ENCODE data around the gene RMND5A. TPM values are rescaled to one million over a fixed set of nuclear protein-coding genes. Genes with fewer than 3 reads are reported as not detected.

Gene RMND5A
- total RNA-seq, 1 donor from 2014 or later, result 44.3 TPM

DNA sequence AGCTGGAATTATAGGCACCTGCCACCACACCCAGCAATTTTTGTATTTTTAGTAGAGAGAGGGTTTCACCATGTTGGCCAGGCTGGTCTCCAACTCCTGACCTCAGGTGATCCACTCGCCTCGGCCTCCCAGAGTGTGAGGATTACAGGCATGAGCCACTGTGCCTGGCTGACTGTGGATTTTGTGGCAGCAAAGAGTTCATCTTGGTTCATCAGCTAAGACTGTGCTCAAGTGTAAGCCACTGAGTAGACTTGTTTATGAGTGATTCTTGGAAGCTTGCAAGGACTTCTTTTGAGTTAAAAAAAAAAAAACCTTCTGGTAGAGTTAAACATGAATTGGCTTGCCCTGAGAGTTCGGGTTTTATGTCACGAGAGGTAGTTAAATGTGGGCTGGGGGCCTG is 106.9 kb downstream of the RMND5A start:
- H3K27ac Mint-ChIP-seq, result no peak overlapping the region

More for the DNA sequence above, 106.9 kb downstream of the RMND5A start:
- no peak for DNase-seq (ENCODE audit: low spot score in 2 of 2, unreplicated experiment in 2 of 2)
- H3K9me3 Mint-ChIP-seq, result peaks cover 11% of the 10 kb centered on the region
- H3K4me1 Mint-ChIP-seq, result no peaks in the 10 kb centered on the region
- H3K36me3 Mint-ChIP-seq, result peaks cover 2% of the 10 kb centered on the region
- H3K4me3 Mint-ChIP-seq, result no peak overlapping the region
- TF ChIP-seq, protein P1, sequence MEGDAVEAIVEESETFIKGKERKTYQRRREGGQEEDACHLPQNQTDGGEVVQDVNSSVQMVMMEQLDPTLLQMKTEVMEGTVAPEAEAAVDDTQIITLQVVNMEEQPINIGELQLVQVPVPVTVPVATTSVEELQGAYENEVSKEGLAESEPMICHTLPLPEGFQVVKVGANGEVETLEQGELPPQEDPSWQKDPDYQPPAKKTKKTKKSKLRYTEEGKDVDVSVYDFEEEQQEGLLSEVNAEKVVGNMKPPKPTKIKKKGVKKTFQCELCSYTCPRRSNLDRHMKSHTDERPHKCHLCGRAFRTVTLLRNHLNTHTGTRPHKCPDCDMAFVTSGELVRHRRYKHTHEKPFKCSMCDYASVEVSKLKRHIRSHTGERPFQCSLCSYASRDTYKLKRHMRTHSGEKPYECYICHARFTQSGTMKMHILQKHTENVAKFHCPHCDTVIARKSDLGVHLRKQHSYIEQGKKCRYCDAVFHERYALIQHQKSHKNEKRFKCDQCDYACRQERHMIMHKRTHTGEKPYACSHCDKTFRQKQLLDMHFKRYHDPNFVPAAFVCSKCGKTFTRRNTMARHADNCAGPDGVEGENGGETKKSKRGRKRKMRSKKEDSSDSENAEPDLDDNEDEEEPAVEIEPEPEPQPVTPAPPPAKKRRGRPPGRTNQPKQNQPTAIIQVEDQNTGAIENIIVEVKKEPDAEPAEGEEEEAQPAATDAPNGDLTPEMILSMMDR (IDR thresholded peaks at IDR 0.05; ENCODE audit: unreplicated experiment), result no peak
- peaks cover 18% of the 10 kb centered on the region for H3K27me3 Mint-ChIP-seq (ENCODE audit: low read depth)

Other genes starting within 250 kb of the RMND5A start
- 73.5 to 75.8 TPM (median 73.8 TPM) in 3 replicates for gene CHMP3, start 156.8 kb upstream of the RMND5A start, total RNA-seq
- 39.2 to 41.2 TPM (median 39.4 TPM) in 3 replicates for gene RNF103, start 96.4 kb upstream of the RMND5A start, total RNA-seq
- 0.31 to 0.38 TPM (median 0.36 TPM) in 3 replicates for gene CD8A, start 70.6 kb downstream of the RMND5A start, total RNA-seq
- 0.24 TPM in 1 of 3 replicates, not detected in the others for gene CD8B, start 141.6 kb downstream of the RMND5A start, total RNA-seq
- gene RGPD1, start 221.8 kb downstream of the RMND5A start, total RNA-seq, result 2.7 to 4.8 TPM (median 3.4 TPM) in 3 replicates